Peyer's patch (tissue), 4 donors: ENCODE results near the gene PLCB2. TPM values are rescaled to one million over a fixed set of nuclear protein-coding genes. Genes with fewer than 3 reads are reported as not detected.
A peak's percentile ranks its signal among the peaks of the same experiment; 100 is the strongest.

Experiments
- DNase-seq, 3 donors: peaks; one replicate each; pipeline ENCODE4 v3.0.0-alpha.2; 2017 to 2019
- H3K27ac ChIP-seq, 4 donors: fragments of 200-600 bp; sonication (generic); one replicate each; pipeline ENCODE4 v1.5.1; 2016 to 2019
- H3K27me3 ChIP-seq, 2 donors: fragments of 200-600 bp; sonication (generic); one replicate each; pipeline ENCODE4 v1.5.1; 2019
- H3K36me3 ChIP-seq, 3 donors: fragments of 200-600 bp; sonication (generic); one replicate each; pipeline ENCODE4 v1.5.1; 2016 to 2019
- H3K4me1 ChIP-seq, 4 donors: fragments of 200-600 bp; sonication (generic); one replicate each; pipeline ENCODE4 v1.5.1; 2016 to 2019
- H3K4me3 ChIP-seq, 4 donors: fragments of 200-600 bp; sonication (generic); 1 replicate in 3 of 4; 2 replicates in 1 of 4; pipeline ENCODE4 v1.5.1; 2016 to 2019; ENCODE audit warnings: mild to moderate bottlenecking in 1 of 4
- H3K9me3 ChIP-seq, 4 donors: fragments of 200-600 bp; sonication (generic); one replicate each; pipeline ENCODE4 v1.5.1; 2016 to 2019; ENCODE audit warnings: mild to moderate bottlenecking in 1 of 4
- POLR2A ChIP-seq, 2 donors: fragments of 450-650 bp; IDR thresholded peaks; one replicate each; pipeline ENCODE4 v1.5.1; 2017; ENCODE audit warnings: antibody characterized with exemption in 2 of 2, mild to moderate bottlenecking in 2 of 2, moderate library complexity in 2 of 2
- total RNA-seq, 4 donors: library from RNA; depleted of rRNA; stranded (reverse); fragments of >200 nt; gene quantifications; one replicate each; pipeline ENCODE4 v1.1.0, GENCODE V29; 2016
- TF ChIP-seq, protein P1 (sequence below), 6 experiments: fragments of 450-650 bp in 4 of 6; fragments of 200-600 bp in 2 of 6; sonication (generic) in 1 of 6; IDR thresholded peaks; one replicate each; pipeline ENCODE4 v1.5.1; 2017 to 2019; ENCODE audit warnings: antibody characterized with exemption in 6 of 6, mild to moderate bottlenecking in 3 of 6, moderate library complexity in 1 of 6

The PLCB2 gene
- total RNA-seq, 4 donors from 2014 or later, result 12.3 to 101 (median 15.7) TPM

DNA sequence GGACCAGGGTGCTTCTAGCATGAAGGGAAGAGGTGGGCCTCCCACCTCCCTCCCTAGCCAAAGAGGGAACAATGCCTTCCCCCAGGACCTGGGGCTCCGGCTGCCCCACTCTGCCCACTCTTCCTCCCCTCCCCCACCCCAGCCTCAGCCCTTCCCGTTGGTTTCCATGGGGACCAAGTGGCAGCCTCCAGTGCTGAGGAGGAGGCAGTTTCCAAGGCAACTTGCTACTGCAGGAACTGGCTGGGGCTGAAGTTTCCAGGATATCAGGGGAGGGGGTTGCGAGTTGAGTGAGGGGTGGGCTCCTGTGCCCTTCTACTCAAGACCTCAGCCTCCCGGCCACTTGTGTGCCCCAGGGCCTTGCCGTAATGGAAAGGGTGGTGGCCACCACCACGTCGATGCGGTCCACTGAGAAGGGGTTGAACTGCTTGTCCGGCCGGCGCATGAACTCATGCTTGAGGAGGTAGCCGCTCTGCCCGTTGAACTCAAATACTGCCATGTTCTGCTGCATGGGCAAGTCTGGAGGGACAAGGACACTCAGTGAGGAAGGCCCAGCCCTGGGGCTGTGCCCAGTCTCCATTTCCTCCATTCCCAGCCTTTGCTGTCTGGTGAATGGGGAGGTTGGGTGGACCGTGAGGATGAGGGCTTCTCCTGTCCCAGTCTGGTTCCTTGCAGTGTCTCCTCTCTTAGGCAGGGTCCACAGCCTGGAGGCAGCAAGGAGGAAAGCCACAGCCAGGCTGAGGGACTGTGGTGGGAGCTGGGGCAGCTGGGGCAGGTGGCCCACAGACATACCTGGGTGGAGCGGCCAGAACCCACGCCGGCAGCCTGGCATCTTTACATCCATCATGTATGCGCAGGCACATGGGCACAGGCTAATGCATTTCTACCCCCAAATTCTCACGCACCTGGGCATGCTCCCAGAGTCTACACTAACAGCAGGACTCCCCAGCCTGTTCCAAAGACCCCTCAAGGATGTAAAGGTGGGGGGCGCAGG is 13.5 kb downstream of the PLCB2 start:
- Histone ChIP-seq H3K9me3 (no peaks in the 10 kb centered on the region), H3K36me3 (no peaks in the 10 kb centered on the region), H3K27ac (no peak overlapping the region), H3K27me3 (no peaks in the 10 kb centered on the region), H3K4me1 (peaks cover 0 to 13% (median 0%) of the 10 kb centered on the region in 4 donors), H3K4me3 (no peak overlapping the region)
- no peak for TF ChIP-seq POLR2A (IDR thresholded peaks at IDR 0.05)
- TF ChIP-seq, protein P1, sequence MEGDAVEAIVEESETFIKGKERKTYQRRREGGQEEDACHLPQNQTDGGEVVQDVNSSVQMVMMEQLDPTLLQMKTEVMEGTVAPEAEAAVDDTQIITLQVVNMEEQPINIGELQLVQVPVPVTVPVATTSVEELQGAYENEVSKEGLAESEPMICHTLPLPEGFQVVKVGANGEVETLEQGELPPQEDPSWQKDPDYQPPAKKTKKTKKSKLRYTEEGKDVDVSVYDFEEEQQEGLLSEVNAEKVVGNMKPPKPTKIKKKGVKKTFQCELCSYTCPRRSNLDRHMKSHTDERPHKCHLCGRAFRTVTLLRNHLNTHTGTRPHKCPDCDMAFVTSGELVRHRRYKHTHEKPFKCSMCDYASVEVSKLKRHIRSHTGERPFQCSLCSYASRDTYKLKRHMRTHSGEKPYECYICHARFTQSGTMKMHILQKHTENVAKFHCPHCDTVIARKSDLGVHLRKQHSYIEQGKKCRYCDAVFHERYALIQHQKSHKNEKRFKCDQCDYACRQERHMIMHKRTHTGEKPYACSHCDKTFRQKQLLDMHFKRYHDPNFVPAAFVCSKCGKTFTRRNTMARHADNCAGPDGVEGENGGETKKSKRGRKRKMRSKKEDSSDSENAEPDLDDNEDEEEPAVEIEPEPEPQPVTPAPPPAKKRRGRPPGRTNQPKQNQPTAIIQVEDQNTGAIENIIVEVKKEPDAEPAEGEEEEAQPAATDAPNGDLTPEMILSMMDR (IDR thresholded peaks at IDR 0.05), result no peak
- DNase-seq, result no peak

GRCh38 chr15:40293006-40293405 is 14.7 kb downstream of the PLCB2 start:
- Histone ChIP-seq H3K27me3 (no peaks in the 10 kb centered on the region), H3K4me1 (peaks cover 0 to 13% (median 0%) of the 10 kb centered on the region in 4 donors), H3K36me3 (no peaks in the 10 kb centered on the region), H3K9me3 (no peaks in the 10 kb centered on the region), H3K4me3 (no peak overlapping the region), H3K27ac (no peak overlapping the region)
- TF ChIP-seq, protein P1 (IDR thresholded peaks at IDR 0.05), result no peak
- TF ChIP-seq POLR2A (IDR thresholded peaks at IDR 0.05), result no peak
- no peak for DNase-seq

DNA sequence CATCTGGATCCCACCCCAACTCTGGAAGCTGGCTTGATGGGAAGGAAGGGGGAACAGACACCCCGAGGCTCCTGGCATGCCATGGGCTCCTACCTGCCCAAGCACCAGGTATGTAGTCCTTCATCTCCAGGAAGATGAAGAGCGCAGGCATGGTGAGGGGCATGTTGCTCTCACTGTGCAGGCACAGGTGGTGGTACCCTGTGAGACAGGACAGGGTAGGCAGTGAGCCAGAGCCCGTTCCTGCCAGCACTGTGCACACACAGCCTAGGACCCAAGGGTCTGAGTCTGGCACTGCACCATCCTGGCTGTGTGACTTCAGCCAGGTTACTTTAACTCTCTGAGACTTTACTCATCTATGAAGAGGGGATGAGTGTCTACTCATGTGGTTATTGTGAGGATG is 15.5 kb downstream of the PLCB2 start:
- no peaks in the 10 kb centered on the region for H3K27me3 ChIP-seq
- no peak for DNase-seq

DNA sequence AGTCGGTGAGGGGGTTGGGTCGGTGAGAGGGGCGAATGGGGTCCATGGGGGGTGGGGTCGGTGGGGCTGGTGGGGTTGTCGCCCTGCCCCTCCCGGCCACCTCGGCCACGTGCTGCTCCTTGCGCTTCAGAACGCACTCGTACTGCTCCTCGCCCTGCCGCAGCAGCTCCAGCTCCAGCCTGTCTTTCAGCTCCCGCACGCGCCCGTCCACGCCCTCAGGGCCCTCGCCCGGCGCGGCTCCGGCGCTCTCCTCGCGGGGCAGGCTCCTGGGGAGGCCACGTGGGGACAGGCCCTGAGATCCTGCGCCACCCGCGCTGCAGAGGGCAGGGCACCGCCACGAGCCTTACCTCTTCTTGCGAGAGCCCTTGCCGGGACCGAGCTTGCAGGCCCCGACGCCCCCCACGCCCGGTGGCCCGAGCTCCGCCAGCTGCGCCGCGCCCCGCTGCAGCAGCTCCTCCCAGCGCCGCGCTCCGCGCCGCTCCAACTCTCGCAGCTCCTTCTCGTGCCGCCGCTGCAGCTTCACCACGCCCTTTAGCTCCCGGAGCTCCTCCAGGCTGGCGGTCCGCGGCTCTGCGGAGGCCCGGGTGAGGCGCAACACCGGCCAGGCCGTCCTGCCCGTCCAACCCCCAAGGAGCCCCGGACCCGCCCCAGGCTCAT is 16.7 kb downstream of the PLCB2 start:
- peaks cover 0 to 13% (median 0%) of the 10 kb centered on the region in 4 donors for H3K4me1 ChIP-seq
- H3K9me3 ChIP-seq, result no peaks in the 10 kb centered on the region
- TF ChIP-seq POLR2A (IDR thresholded peaks at IDR 0.05), result no peak
- TF ChIP-seq, protein P1 (IDR thresholded peaks at IDR 0.05), result peak in 1 of 6 experiments; percentile 15
- H3K27me3 ChIP-seq, result no peaks in the 10 kb centered on the region
- DNase-seq, result peak in 2 of 3 donors; percentile 63 to 77
- no peak overlapping the region for H3K27ac ChIP-seq
- no peaks in the 10 kb centered on the region for H3K36me3 ChIP-seq
- peak overlapping the region in 2 of 4 donors; percentile 38 to 46 for H3K4me3 ChIP-seq

More for the DNA sequence above, 15.5 kb downstream of the PLCB2 start:
- Histone ChIP-seq H3K27ac (no peak overlapping the region), H3K9me3 (no peaks in the 10 kb centered on the region), H3K4me3 (no peak overlapping the region), H3K36me3 (no peaks in the 10 kb centered on the region), H3K4me1 (peaks cover 0 to 13% (median 0%) of the 10 kb centered on the region in 4 donors)
- TF ChIP-seq, protein P1 (IDR thresholded peaks at IDR 0.05), result no peak
- no peak for TF ChIP-seq POLR2A (IDR thresholded peaks at IDR 0.05)

DNA sequence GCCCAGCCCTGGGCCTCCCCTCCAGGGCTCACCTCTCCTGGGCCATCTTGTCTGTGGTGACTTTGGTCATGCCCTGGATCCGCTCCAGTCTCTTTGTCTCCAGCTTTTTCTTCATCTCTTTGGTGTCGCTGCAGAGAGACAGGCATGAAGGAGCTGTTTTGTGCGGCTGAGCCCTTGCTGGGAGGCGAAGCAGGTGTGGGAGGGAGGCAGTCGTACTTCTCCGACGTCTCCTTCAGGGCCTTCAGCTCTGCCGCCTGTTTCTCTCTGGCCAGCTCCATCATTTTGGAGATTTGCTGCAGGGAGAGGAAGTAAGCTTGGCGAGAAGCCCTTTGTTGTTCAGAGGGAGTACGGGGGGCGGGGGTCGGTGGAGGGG is 17.2 kb downstream of the PLCB2 start:
- no peaks in the 10 kb centered on the region for H3K36me3 ChIP-seq
- H3K4me3 ChIP-seq, result peak overlapping the region in 2 of 4 donors; percentile 38 to 46
- H3K9me3 ChIP-seq, result no peaks in the 10 kb centered on the region
- H3K4me1 ChIP-seq, result peaks cover 0 to 13% (median 0%) of the 10 kb centered on the region in 4 donors
- TF ChIP-seq POLR2A (IDR thresholded peaks at IDR 0.05), result no peak
- TF ChIP-seq, protein P1 (IDR thresholded peaks at IDR 0.05), result no peak
- no peak for DNase-seq
- no peaks in the 10 kb centered on the region for H3K27me3 ChIP-seq
- no peak overlapping the region for H3K27ac ChIP-seq
